GM13977 (cell line): ENCODE measurements around the gene SLC12A8.
A peak's percentile ranks its signal among the peaks of the same experiment; 100 is the strongest.

Experiments used
- DNase-seq: peaks from one replicate; pipeline ENCODE4 v3.0.0; 2012; ENCODE audit warnings: low spot score
- CTCF ChIP-seq: IDR thresholded peaks from 2 replicates; pipeline ENCODE4 v1.5.1; 2012; ENCODE audit warnings: mild to moderate bottlenecking, control low read depth; ENCODE audit not compliant: insufficient read depth; ENCODE audit errors: extremely low read depth, missing control alignments
- in situ Hi-C: fragments of 300-500 bp; cut with MboI; formaldehyde crosslinking; loops from one replicate; pipeline ENCODE4 v1.12.0; 2022; ENCODE audit warnings: low sequenced_read_pairs, low pct_unique_long_range_greater_than_20kb, mixed read lengths, inconsistent platforms; ENCODE audit not compliant: unreplicated experiment

The SLC12A8 gene

GRCh38 chr3:125115640-125116039 lies 96.9 kb downstream of the SLC12A8 start:
- no peak for TF ChIP-seq CTCF
- no peak for DNase-seq
- in situ Hi-C loops: no loop called here

- in situ Hi-C loops: no loop called here
- no peak for TF ChIP-seq CTCF
- DNase-seq: no peak
Measured at GRCh38 chr3:125112981-125113380, 99.6 kb downstream of the SLC12A8 start.

- no peak for DNase-seq
- TF ChIP-seq CTCF: no peak
- in situ Hi-C loops: no loop called here
Measured at GRCh38 chr3:125110876-125111480, 101.6 kb downstream of the SLC12A8 start.

GRCh38 chr3:125110016-125110875 lies 102.3 kb downstream of the SLC12A8 start:
- in situ Hi-C loops: no loop called here
- no peak for TF ChIP-seq CTCF
- peak; percentile 42 for DNase-seq

GRCh38 chr3:125109536-125109925 lies 103.0 kb downstream of the SLC12A8 start:
- in situ Hi-C loops: no loop called here
- no peak for TF ChIP-seq CTCF
- DNase-seq: no peak

- TF ChIP-seq CTCF: no peak
- DNase-seq: no peak
- in situ Hi-C loops: no loop called here
Measured at GRCh38 chr3:125108833-125109535, 103.6 kb downstream of the SLC12A8 start.
